T-helper 1 cell treated with Interleukin-12 subunit alpha and Interleukin-12 subunit beta and Interleukin-4 antibody, amounts not matched to agents 30 μg/mL and 1 μg/mL, for 36 hours (primary cell): ENCODE data around the gene TRNP1.
A peak's percentile ranks its signal among the peaks of the same experiment; 100 is the strongest.

Experiments used
- H3K27ac Mint-ChIP-seq: one replicate; pipeline ENCODE4 v1.8.0; 2021; ENCODE audit warnings: mild to moderate bottlenecking, mixed read lengths
- H3K27me3 Mint-ChIP-seq: one replicate; pipeline ENCODE4 v1.8.0; 2021; ENCODE audit warnings: low read depth, mixed read lengths
- H3K36me3 Mint-ChIP-seq: one replicate; pipeline ENCODE4 v1.8.0; 2021; ENCODE audit warnings: low read depth, mixed read lengths
- H3K4me1 Mint-ChIP-seq: one replicate; pipeline ENCODE4 v1.8.0; 2021; ENCODE audit warnings: low read depth, mixed read lengths
- H3K4me3 Mint-ChIP-seq: one replicate; pipeline ENCODE4 v1.8.0; 2021; ENCODE audit warnings: mild to moderate bottlenecking, moderate library complexity, mixed read lengths
- H3K9me3 Mint-ChIP-seq: one replicate; pipeline ENCODE4 v1.8.0; 2021; ENCODE audit warnings: mixed read lengths

The TRNP1 gene

DNA sequence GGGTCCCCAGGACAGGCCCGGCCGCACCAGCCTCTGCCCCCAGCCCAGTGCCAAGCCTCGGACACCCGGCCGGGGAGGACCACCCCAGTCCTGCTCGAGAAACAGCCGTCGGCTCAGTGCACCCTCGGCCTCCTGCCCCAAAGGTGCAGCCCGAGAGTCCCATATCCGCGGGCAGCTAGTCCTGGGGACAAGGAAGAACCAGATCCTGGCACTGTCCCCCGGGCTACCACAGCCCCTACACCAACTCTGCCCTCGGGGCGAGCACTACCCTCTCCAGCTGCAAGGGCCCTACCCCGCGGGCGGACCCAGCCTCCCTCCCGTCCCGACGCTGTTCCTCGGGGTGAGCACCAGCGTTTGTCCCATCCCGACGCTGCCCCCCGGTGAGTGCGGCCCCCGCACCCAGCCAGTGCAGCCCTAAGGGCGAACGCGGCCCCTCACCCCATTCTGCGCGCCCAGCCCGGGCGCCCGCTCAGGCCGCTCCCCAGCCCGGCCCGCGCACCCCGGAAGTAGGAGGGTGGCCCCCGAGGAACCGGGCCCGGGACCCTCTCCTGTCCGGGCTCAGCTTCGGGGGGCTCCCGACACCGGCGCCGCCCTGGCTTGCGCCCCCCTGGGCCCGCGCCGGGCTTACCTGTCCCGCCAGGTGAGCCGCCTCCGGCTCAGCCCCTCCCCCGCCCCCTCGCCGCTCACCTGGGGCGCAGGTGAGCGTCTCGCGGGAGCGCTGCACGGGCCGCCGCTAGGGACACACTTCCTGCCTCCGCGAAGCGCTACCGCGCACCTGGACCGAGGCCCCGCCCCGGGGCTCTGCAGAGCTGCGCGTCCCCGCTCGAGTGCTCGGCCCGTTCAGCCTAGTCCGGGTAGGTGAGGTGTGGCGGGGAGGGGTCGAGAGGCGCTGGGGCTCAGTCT lies 33.5 kb upstream of the TRNP1 start, which contains the start of gene KDF1:
TSS of gene KDF1 (minus strand) at position 747 of the 903 bp plus-strand sequence. CDS start 8,088 bp downstream, outside the sequence.
- H3K27me3 Mint-ChIP-seq = peaks cover 71% of the 10 kb centered on the region

GRCh38 chr1:26960625-26960966 lies 32.9 kb upstream of the TRNP1 start:
- H3K4me3 Mint-ChIP-seq = peak overlapping the region; percentile 54
- H3K27ac Mint-ChIP-seq = no peak overlapping the region
- H3K9me3 Mint-ChIP-seq = no peaks in the 10 kb centered on the region
- peaks cover 4% of the 10 kb centered on the region for H3K4me1 Mint-ChIP-seq
- no peaks in the 10 kb centered on the region for H3K36me3 Mint-ChIP-seq
- H3K27me3 Mint-ChIP-seq = peaks cover 66% of the 10 kb centered on the region

More for the DNA sequence above, 33.5 kb upstream of the TRNP1 start, which contains the start of gene KDF1:
- Mint-ChIP-seq H3K9me3 (no peaks in the 10 kb centered on the region), H3K36me3 (no peaks in the 10 kb centered on the region), H3K27ac (no peak within 1 kb of the TSS), H3K4me1 (peaks cover 4% of the 10 kb centered on the region), H3K4me3 (peak within 1 kb of the TSS; percentile 54)

GRCh38 chr1:26961826-26962225 lies 31.7 kb upstream of the TRNP1 start:
- Mint-ChIP-seq H3K4me3 (no peak overlapping the region), H3K9me3 (no peaks in the 10 kb centered on the region), H3K4me1 (peaks cover 4% of the 10 kb centered on the region), H3K36me3 (no peaks in the 10 kb centered on the region), H3K27ac (no peak overlapping the region), H3K27me3 (peaks cover 67% of the 10 kb centered on the region)

- H3K4me3 Mint-ChIP-seq = no peak overlapping the region
- H3K27ac Mint-ChIP-seq = no peak overlapping the region
- no peaks in the 10 kb centered on the region for H3K9me3 Mint-ChIP-seq
- H3K27me3 Mint-ChIP-seq = peaks cover 51% of the 10 kb centered on the region
- no peaks in the 10 kb centered on the region for H3K36me3 Mint-ChIP-seq
- peaks cover 3% of the 10 kb centered on the region for H3K4me1 Mint-ChIP-seq
Measured at GRCh38 chr1:26965213-26965612, 28.3 kb upstream of the TRNP1 start.

GRCh38 chr1:26965628-26966027 lies 27.9 kb upstream of the TRNP1 start:
- no peaks in the 10 kb centered on the region for H3K9me3 Mint-ChIP-seq
- H3K27me3 Mint-ChIP-seq = peaks cover 50% of the 10 kb centered on the region
- no peak overlapping the region for H3K4me3 Mint-ChIP-seq
- H3K27ac Mint-ChIP-seq = no peak overlapping the region
- no peaks in the 10 kb centered on the region for H3K36me3 Mint-ChIP-seq
- H3K4me1 Mint-ChIP-seq = peaks cover under 1% of the 10 kb centered on the region

- Mint-ChIP-seq H3K4me3 (no peak overlapping the region), H3K27ac (no peak overlapping the region), H3K4me1 (no peaks in the 10 kb centered on the region), H3K36me3 (no peaks in the 10 kb centered on the region), H3K9me3 (no peaks in the 10 kb centered on the region), H3K27me3 (peaks cover 21% of the 10 kb centered on the region)
Measured at GRCh38 chr1:26970810-26971209, 22.7 kb upstream of the TRNP1 start.

DNA sequence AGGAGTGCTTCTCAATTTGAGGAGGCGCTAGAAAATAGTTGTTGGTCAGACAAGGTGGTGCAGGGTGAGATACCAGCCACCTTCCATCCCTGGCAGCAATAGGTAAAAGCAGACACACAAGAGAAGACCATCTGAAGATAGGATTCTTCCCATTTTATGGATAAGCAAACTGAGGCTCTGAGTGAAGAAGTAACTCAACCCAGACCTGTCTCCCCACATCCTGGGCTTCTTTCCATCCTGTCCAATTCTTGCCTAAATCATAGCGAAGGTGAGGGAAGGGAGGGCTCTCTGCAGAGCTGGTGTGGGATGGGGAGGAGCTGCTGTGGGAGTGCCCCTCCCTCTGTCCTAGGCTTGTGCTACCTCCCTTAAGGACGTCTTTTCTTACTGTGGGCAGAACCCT lies 21.9 kb upstream of the TRNP1 start:
- Mint-ChIP-seq H3K27me3 (peaks cover 13% of the 10 kb centered on the region), H3K9me3 (no peaks in the 10 kb centered on the region), H3K27ac (no peak overlapping the region), H3K36me3 (no peaks in the 10 kb centered on the region), H3K4me1 (no peaks in the 10 kb centered on the region), H3K4me3 (no peak overlapping the region)

GRCh38 chr1:26972390-26972789 lies 21.1 kb upstream of the TRNP1 start:
- Mint-ChIP-seq H3K4me3 (no peak overlapping the region), H3K4me1 (no peaks in the 10 kb centered on the region), H3K27me3 (peaks cover 9% of the 10 kb centered on the region), H3K27ac (no peak overlapping the region), H3K36me3 (no peaks in the 10 kb centered on the region), H3K9me3 (no peaks in the 10 kb centered on the region)

DNA sequence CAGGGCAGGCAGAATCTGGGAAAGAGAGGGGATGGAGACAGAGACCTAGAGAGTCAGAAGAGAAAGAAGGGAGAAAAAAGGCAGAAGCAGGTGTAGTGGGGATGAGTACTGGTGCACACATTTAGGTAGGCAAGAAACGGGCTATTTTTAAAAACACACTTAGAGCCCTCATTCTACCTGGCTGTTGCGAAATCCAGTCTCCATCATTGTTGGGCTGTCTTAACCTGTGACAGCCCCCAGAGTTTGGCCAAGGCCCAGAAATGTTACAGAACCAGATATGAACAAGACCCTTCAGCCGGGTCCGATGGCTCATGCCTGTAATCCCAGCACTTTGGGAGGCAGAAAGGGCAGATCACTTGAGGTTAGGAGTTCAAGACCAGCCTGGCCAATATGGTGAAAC lies 20.7 kb upstream of the TRNP1 start:
- H3K4me3 Mint-ChIP-seq = no peak overlapping the region
- no peaks in the 10 kb centered on the region for H3K9me3 Mint-ChIP-seq
- peaks cover 9% of the 10 kb centered on the region for H3K27me3 Mint-ChIP-seq
- H3K4me1 Mint-ChIP-seq = no peaks in the 10 kb centered on the region
- no peaks in the 10 kb centered on the region for H3K36me3 Mint-ChIP-seq
- no peak overlapping the region for H3K27ac Mint-ChIP-seq

DNA sequence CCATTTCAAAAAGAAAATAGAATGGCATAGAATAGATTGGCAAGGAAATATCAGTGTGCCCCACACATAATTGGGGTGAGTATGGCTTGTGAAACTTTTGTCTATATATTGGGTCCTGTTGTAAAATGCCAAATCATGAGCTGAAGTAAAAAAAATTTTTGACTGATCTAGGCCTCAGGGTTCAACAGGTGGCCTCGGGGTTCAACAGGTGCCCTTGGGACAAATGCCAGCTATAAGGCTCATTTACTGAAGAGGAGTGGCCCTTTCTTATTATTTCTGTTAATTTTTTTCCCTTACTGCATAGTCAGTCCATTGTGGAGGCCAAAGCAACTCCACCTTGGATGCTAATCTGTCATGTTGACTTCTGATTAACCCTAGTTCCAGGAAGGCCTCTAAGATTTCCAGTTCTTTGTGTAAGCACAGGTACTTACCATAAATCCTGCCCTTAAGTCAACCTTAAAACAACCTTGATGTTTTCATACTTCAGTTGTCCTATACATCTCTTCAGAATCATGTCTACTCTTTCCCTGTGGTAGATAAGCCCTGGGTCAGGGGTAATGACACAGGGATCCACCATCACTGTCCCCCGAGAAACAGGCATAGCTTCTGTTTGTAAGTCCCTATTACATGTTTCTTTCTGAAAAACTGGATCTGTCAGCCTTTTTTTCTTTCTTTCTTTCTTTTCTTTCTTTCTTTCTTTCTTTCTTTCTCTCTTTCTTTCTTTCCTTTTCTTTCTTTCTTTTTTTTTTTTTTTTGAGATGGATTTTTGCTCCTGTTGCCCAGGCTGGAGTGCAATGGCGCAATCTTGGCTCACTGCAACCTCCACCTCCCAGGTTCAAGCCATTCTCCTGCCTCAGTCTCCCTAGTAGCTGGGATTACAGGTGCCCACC lies 16.6 kb upstream of the TRNP1 start:
- no peaks in the 10 kb centered on the region for H3K9me3 Mint-ChIP-seq
- no peaks in the 10 kb centered on the region for H3K36me3 Mint-ChIP-seq
- no peak overlapping the region for H3K4me3 Mint-ChIP-seq
- H3K4me1 Mint-ChIP-seq = no peaks in the 10 kb centered on the region
- no peak overlapping the region for H3K27ac Mint-ChIP-seq
- H3K27me3 Mint-ChIP-seq = peaks cover 14% of the 10 kb centered on the region

DNA sequence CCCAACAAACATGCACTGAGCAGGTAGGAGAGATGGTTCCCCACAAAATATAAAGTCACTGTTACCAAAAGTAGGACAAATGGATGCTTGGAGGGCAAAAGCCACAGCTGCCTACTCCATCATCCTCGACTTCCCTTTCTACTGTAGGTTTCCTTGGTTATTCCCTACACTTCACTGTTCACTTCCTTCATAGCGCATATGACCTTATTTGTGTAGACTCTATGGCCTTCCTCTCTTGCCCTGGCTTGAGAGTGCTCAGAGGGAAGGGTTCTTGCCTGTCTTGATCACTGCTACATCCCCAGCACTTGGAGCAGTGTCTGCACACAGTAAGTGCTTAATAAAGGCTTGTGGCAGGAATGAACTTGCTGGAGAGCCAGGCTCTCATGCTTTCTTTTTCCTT lies 14.6 kb upstream of the TRNP1 start:
- no peaks in the 10 kb centered on the region for H3K4me1 Mint-ChIP-seq

GRCh38 chr1:26981146-26981846 lies 12.2 kb upstream of the TRNP1 start:
- Mint-ChIP-seq H3K27me3 (peaks cover 29% of the 10 kb centered on the region), H3K36me3 (no peaks in the 10 kb centered on the region), H3K4me3 (no peak overlapping the region)

More for the DNA sequence above, 14.6 kb upstream of the TRNP1 start:
- Mint-ChIP-seq H3K27ac (no peak overlapping the region), H3K9me3 (no peaks in the 10 kb centered on the region), H3K27me3 (peaks cover 21% of the 10 kb centered on the region), H3K4me3 (no peak overlapping the region), H3K36me3 (no peaks in the 10 kb centered on the region)

GRCh38 chr1:26983863-26984262 lies 9.6 kb upstream of the TRNP1 start:
- H3K36me3 Mint-ChIP-seq = no peaks in the 10 kb centered on the region
- H3K9me3 Mint-ChIP-seq = no peaks in the 10 kb centered on the region
- H3K27ac Mint-ChIP-seq = no peak overlapping the region
- H3K4me3 Mint-ChIP-seq = no peak overlapping the region
- H3K27me3 Mint-ChIP-seq = peaks cover 38% of the 10 kb centered on the region
- no peaks in the 10 kb centered on the region for H3K4me1 Mint-ChIP-seq

More at GRCh38 chr1:26981146-26981846, 12.2 kb upstream of the TRNP1 start:
- Mint-ChIP-seq H3K9me3 (no peaks in the 10 kb centered on the region), H3K4me1 (no peaks in the 10 kb centered on the region), H3K27ac (no peak overlapping the region)

- peaks cover 40% of the 10 kb centered on the region for H3K27me3 Mint-ChIP-seq
- no peak overlapping the region for H3K27ac Mint-ChIP-seq
- no peaks in the 10 kb centered on the region for H3K36me3 Mint-ChIP-seq
- H3K9me3 Mint-ChIP-seq = no peaks in the 10 kb centered on the region
- no peak overlapping the region for H3K4me3 Mint-ChIP-seq
- H3K4me1 Mint-ChIP-seq = no peaks in the 10 kb centered on the region
Measured at GRCh38 chr1:26984291-26984690, 9.2 kb upstream of the TRNP1 start.
